HCT116 (cell line): ENCODE measurements around the gene LSAMP. TPM values are rescaled to one million over a fixed set of nuclear protein-coding genes. Genes with fewer than 3 reads are reported as not detected.

ENCODE experiments used
- ATAC-seq: fragments of 200-7000 bp; cut with Tn5 transposase; 2 replicates; pipeline ENCODE4 v1.9.1; 2020; ENCODE audit warnings: mild to moderate bottlenecking, moderate library complexity
- BruUV-seq: library from RNA; stranded (reverse); fragments of 400-500 nt; replicated peaks from 2 replicates; lab custom pipeline; 2021; lab: Mats Ljungman, UMichigan
- CTCF ChIA-PET: fragments of 300-600 bp; sonication (Branson Sonifier 250); formaldehyde crosslinking; loops from one replicate; lab custom pipeline; 2021; ENCODE audit warnings: antibody characterized with exemption; lab: Charles Lee
- POLR2A ChIA-PET: fragments of 300-600, 350-600 bp; sonication (Branson Sonifier 250); formaldehyde crosslinking; loops from one replicate; lab custom pipeline; 2021; ENCODE audit warnings: antibody characterized with exemption; lab: Charles Lee
- RAD21 ChIA-PET, 2 experiments: fragments of 300-600 bp; sonication (Branson Sonifier 250); formaldehyde crosslinking; loops; one replicate each; lab custom pipeline; 2023; ENCODE audit warnings: low total read pairs in 2 of 2; ENCODE audit not compliant: uncharacterized antibody in 2 of 2, unreplicated experiment in 2 of 2, low non-redundant PET in 1 of 2; lab: Charles Lee
- DNase-seq: peaks from one replicate; pipeline ENCODE4 v3.0.0-alpha.2; 2010; ENCODE audit warnings: low read depth, low spot score
- H2AFZ ChIP-seq: fragments of 200-600 bp; shearing (Covaris generic), sonication (generic); 2 replicates; pipeline ENCODE4 v1.6.1; 2017; ENCODE audit warnings: low read depth, mixed run types, mixed read lengths, antibody characterized with exemption, low read length; ENCODE audit not compliant: poor library complexity, severe bottlenecking
- H3K27ac ChIP-seq: 2 replicates; pipeline ENCODE4 v1.5.1; 2012; ENCODE audit warnings: low read depth, low read length
- H3K27me3 ChIP-seq: fragments of 200-600 bp; sonication (generic); 2 replicates; pipeline ENCODE4 v1.6.1; 2016; ENCODE audit warnings: mixed run types, low read length, mixed read lengths; ENCODE audit not compliant: insufficient read depth
- H3K36me3 ChIP-seq, 2 experiments: fragments of 200-500 bp in 1 of 2; fragments of 200-600 bp in 1 of 2; sonication (Bioruptor generic) in 1 of 2; sonication (generic) in 1 of 2; 2 replicates each; pipeline versions ENCODE4 v1.5.1 to v1.6.1; 2014 to 2016; ENCODE audit warnings: low read length in 2 of 2, inconsistent platforms in 1 of 2, mixed read lengths in 1 of 2, mixed run types in 1 of 2; ENCODE audit not compliant: insufficient read depth in 2 of 2, control insufficient read depth in 1 of 2
- H3K4me1 ChIP-seq, 2 experiments: fragments of 200-600 bp in 1 of 2; sonication (generic) in 1 of 2; 2 replicates each; pipeline versions ENCODE4 v1.5.1 to v1.6.1; 2012 to 2017; ENCODE audit warnings: low read length in 2 of 2, inconsistent platforms in 1 of 2, mild to moderate bottlenecking in 1 of 2, mixed read lengths in 1 of 2, mixed run types in 1 of 2, moderate library complexity in 1 of 2; ENCODE audit not compliant: insufficient read depth in 2 of 2, control insufficient read depth in 1 of 2
- H3K4me2 ChIP-seq: fragments of 200-600 bp; sonication (generic); 2 replicates; pipeline ENCODE4 v1.6.1; 2017; ENCODE audit warnings: mixed run types, low read length, mixed read lengths
- H3K4me3 ChIP-seq, 2 experiments: fragments of 200-600 bp in 1 of 2; sonication (generic) in 1 of 2; replicated peaks in 1 of 2; 2 replicates each; pipeline ENCODE4 v1.5.1; 2011 to 2016; ENCODE audit warnings: low read length in 2 of 2, control low read depth in 1 of 2, low read depth in 1 of 2, mild to moderate bottlenecking in 1 of 2, mixed read lengths in 1 of 2, mixed run types in 1 of 2
- H3K79me2 ChIP-seq: fragments of 200-600 bp; sonication (generic); 2 replicates; pipeline ENCODE4 v1.6.1; 2017; ENCODE audit warnings: mild to moderate bottlenecking, mixed run types, low read length, moderate library complexity, mixed read lengths; ENCODE audit not compliant: insufficient read depth
- H3K9ac ChIP-seq: fragments of 200-600 bp; sonication (generic); 2 replicates; pipeline ENCODE4 v1.6.1; 2016; ENCODE audit warnings: low read length, mixed read lengths
- H3K9me2 ChIP-seq: fragments of 200-600 bp; sonication (generic), shearing (Covaris generic); 2 replicates; pipeline ENCODE4 v1.6.1; 2017; ENCODE audit warnings: mixed run types, mild to moderate bottlenecking, moderate library complexity; ENCODE audit not compliant: insufficient read depth
- H3K9me3 ChIP-seq, 2 experiments: fragments of 200-500 bp in 1 of 2; fragments of 200-600 bp in 1 of 2; sonication (Bioruptor generic) in 1 of 2; sonication (generic) in 1 of 2; 2 replicates each; pipeline ENCODE4 v1.6.1; 2014 to 2017; ENCODE audit warnings: low read length in 2 of 2, mixed read lengths in 2 of 2, inconsistent platforms in 1 of 2, low read depth in 1 of 2, mild to moderate bottlenecking in 1 of 2, mixed run types in 1 of 2, moderate library complexity in 1 of 2; ENCODE audit not compliant: control insufficient read depth in 1 of 2, insufficient read depth in 1 of 2
- H4K20me1 ChIP-seq: fragments of 200-600 bp; sonication (generic), shearing (Covaris generic); 2 replicates; pipeline ENCODE4 v1.6.1; 2017; ENCODE audit warnings: mixed run types, mild to moderate bottlenecking, moderate library complexity; ENCODE audit not compliant: insufficient read depth
- CEBPB ChIP-seq: IDR thresholded peaks from 2 replicates; pipeline ENCODE4 v1.6.1; 2012; ENCODE audit warnings: low read depth
- EGR1 ChIP-seq: IDR thresholded peaks from 2 replicates; pipeline ENCODE4 v1.6.1; 2012; ENCODE audit warnings: low read depth
- EZH2phosphoT487 ChIP-seq: fragments of 200-600 bp; IDR thresholded peaks from 2 replicates; pipeline ENCODE4 v1.6.1; 2018; ENCODE audit warnings: antibody characterized with exemption, borderline replicate concordance
- POLR2A ChIP-seq: IDR thresholded peaks from 2 replicates; pipeline ENCODE4 v1.7.0; 2011; ENCODE audit warnings: borderline replicate concordance; ENCODE audit not compliant: insufficient read depth, insufficient read length; ENCODE audit errors: extremely low read depth
- POLR2AphosphoS5 ChIP-seq: IDR thresholded peaks from 2 replicates; pipeline ENCODE4 v1.6.1; 2011; ENCODE audit warnings: mild to moderate bottlenecking, low read depth, low read length, moderate library complexity
- YY1 ChIP-seq: IDR thresholded peaks from 2 replicates; pipeline ENCODE4 v1.6.1; 2011; ENCODE audit warnings: low read length, low read depth, moderate library complexity, mild to moderate bottlenecking; ENCODE audit not compliant: insufficient replicate concordance; ENCODE audit errors: extremely low read depth
- ZNF274 ChIP-seq: fragments of 200-500 bp; sonication (Bioruptor generic); IDR thresholded peaks from 2 replicates; pipeline ENCODE4 v1.6.1; 2014; ENCODE audit warnings: mild to moderate bottlenecking, low read depth, low read length, inconsistent platforms
- intact Hi-C: fragments of 100-400 bp; cut with micrococcal nuclease; formaldehyde crosslinking; loops from 2 replicates; pipeline ENCODE4 v1.10.0; 2022
- total RNA-seq: library from RNA; stranded (reverse); gene quantifications from one replicate; pipeline ENCODE4 v1.2.1, GENCODE V29; 2021; ENCODE audit not compliant: unreplicated experiment
- TF ChIP-seq, protein P1 (sequence below): IDR thresholded peaks from 2 replicates; pipeline ENCODE4 v1.6.1; 2012
- TF ChIP-seq, protein P2 (sequence below): IDR thresholded peaks from 2 replicates; pipeline ENCODE4 v1.6.1; 2012; ENCODE audit warnings: low read depth

Gene LSAMP
- total RNA-seq, 1 experiment from 2014 or later = 0.25 TPM

DNA sequence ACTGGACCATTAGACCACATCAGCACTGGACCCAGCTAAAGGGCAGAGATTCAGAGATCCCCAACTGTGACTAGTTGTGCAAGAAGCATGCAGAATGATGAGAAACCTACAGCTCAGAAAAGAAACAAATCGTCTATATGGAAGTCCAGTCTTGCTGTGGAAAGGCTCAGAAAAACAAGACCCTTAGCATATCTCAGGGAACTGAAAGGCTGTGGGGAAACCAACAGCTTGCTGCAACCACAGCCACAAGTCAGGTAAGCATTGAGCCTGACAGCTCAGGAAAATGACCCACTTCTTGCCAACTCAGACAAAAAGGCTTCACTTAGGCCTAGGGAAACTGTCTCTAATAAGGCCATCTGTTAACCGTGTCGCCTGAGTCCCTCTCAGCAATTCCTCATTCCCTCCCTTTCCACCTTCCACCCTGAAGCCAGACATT lies 145.6 kb downstream of the LSAMP start:
- RAD21 ChIA-PET = no interaction called here
- no TSS peak for BruUV-seq

DNA sequence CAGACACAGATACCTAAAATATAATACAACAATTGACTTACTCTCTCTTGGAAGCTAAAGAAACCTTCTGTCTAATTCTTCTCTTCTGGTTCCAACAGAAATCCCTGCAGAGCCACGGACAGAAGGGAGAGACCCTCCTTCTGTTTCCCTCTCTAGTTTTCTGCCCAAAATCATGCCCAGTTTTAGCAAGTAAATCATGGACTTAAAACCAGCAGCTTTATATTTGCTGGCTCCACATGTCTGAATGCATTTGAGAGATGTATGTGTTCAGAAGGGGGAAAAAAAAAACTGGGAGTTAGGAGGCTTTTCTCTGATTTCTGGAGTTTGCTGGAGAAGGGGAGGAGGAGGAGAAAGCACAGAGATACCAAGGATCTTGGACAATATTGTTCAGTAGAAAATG lies 147.1 kb downstream of the LSAMP start:
- no peak for ATAC-seq
- Histone ChIP-seq H3K79me2 (no peaks in the 10 kb centered on the region), H3K9me2 (no peaks in the 10 kb centered on the region), H2AFZ (no peak overlapping the region), H3K4me1 (no peaks in the 10 kb centered on the region), H3K9me3 (no peaks in the 10 kb centered on the region), H4K20me1 (no peaks in the 10 kb centered on the region), H3K27ac (no peak overlapping the region), H3K4me3 (no peak overlapping the region), H3K27me3 (peaks cover 17% of the 10 kb centered on the region; the same call in 1 of the 2 replicates), H3K36me3 (no peaks in the 10 kb centered on the region), H3K4me2 (no peak overlapping the region), H3K9ac (no peak overlapping the region)
- BruUV-seq = no TSS peak
- TF ChIP-seq EZH2phosphoT487 = no peak
- no peak for TF ChIP-seq YY1
- no peak for TF ChIP-seq CEBPB
- TF ChIP-seq POLR2AphosphoS5 = no peak
- no peak for TF ChIP-seq POLR2A
- TF ChIP-seq, protein P1, sequence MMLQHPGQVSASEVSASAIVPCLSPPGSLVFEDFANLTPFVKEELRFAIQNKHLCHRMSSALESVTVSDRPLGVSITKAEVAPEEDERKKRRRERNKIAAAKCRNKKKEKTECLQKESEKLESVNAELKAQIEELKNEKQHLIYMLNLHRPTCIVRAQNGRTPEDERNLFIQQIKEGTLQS = no peak
- no peak for TF ChIP-seq EGR1
- TF ChIP-seq ZNF274 = no peak
- TF ChIP-seq, protein P2, sequence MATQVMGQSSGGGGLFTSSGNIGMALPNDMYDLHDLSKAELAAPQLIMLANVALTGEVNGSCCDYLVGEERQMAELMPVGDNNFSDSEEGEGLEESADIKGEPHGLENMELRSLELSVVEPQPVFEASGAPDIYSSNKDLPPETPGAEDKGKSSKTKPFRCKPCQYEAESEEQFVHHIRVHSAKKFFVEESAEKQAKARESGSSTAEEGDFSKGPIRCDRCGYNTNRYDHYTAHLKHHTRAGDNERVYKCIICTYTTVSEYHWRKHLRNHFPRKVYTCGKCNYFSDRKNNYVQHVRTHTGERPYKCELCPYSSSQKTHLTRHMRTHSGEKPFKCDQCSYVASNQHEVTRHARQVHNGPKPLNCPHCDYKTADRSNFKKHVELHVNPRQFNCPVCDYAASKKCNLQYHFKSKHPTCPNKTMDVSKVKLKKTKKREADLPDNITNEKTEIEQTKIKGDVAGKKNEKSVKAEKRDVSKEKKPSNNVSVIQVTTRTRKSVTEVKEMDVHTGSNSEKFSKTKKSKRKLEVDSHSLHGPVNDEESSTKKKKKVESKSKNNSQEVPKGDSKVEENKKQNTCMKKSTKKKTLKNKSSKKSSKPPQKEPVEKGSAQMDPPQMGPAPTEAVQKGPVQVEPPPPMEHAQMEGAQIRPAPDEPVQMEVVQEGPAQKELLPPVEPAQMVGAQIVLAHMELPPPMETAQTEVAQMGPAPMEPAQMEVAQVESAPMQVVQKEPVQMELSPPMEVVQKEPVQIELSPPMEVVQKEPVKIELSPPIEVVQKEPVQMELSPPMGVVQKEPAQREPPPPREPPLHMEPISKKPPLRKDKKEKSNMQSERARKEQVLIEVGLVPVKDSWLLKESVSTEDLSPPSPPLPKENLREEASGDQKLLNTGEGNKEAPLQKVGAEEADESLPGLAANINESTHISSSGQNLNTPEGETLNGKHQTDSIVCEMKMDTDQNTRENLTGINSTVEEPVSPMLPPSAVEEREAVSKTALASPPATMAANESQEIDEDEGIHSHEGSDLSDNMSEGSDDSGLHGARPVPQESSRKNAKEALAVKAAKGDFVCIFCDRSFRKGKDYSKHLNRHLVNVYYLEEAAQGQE = no peak
- RAD21 ChIA-PET = no interaction called here
- CTCF ChIA-PET = no interaction called here
- no peak for DNase-seq
- intact Hi-C loops = no loop called here
- POLR2A ChIA-PET = no interaction called here

More for the DNA sequence above, 145.6 kb downstream of the LSAMP start:
- no peak overlapping the region for H3K27ac ChIP-seq
- no peaks in the 10 kb centered on the region for H3K9me3 ChIP-seq
- intact Hi-C loops = no loop called here
- no peak overlapping the region for H3K4me3 ChIP-seq
- ATAC-seq (no peak), DNase-seq (no peak)
- H3K27me3 ChIP-seq = peaks cover 17% of the 10 kb centered on the region; the same call in 1 of the 2 replicates
- H4K20me1 ChIP-seq = no peaks in the 10 kb centered on the region
- TF ChIP-seq EGR1 = no peak
- H3K4me2 ChIP-seq = no peak overlapping the region
- H3K9me2 ChIP-seq = no peaks in the 10 kb centered on the region
- ChIA-PET POLR2A (no interaction called here), CTCF (no interaction called here)
- H2AFZ ChIP-seq = no peak overlapping the region
- H3K79me2 ChIP-seq = no peaks in the 10 kb centered on the region
- H3K9ac ChIP-seq = no peak overlapping the region
- H3K4me1 ChIP-seq = no peaks in the 10 kb centered on the region
- no peaks in the 10 kb centered on the region for H3K36me3 ChIP-seq
